Measurements from ENCODE around the gene PSG5. TPM values are rescaled to one million over a fixed set of nuclear protein-coding genes. Genes with fewer than 3 reads are reported as not detected.
"Not testable (repeated sequence)": the region's sequence is repeated elsewhere in the genome, so short reads cannot be mapped to it uniquely, and the experiment has no call there.

The PSG5 gene
- total and polyA plus RNA-seq, 10 of the 15 experiments (the other 5 are each of a cell fraction or from before 2014, with no cell fraction given) = 0.27 TPM; not detected in 9

DNA sequence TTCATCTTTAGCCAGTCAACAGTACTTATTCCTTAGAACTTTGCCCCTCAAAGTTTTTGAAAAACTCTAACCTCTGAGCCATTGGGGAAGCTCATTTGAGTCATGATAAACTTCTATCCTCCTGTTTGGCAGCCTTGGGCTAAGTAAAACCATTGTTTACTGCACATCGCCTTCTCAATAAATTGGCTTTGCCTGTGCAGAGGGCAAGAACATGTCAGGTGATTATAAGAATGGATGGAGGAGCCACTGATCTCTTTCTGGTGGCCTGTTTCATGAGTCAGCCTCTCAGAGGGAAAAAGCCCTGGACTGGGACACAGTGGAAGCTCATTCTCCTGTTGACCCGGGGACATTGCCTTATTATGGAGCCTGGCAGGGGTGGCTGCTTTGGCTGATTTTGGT lies 38.5 kb upstream of the PSG5 start:
- POLR2A ChIA-PET = no interaction called here
- FAIRE-seq (no peak), ATAC-seq (no peak), DNase-seq (ENCODE audit: low read depth, low spot score) (no peak)
- Histone ChIP-seq H4K20me1 (ENCODE audit: control insufficient read depth, insufficient read depth) (no peaks in the 10 kb centered on the region), H3K36me3 (ENCODE audit: control insufficient read depth in 2 of 2, insufficient read depth in 2 of 2, low read length in 1 of 2) (no peaks in the 10 kb centered on the region), H3K79me2 (ENCODE audit: control insufficient read depth, insufficient read depth, low read length) (no peaks in the 10 kb centered on the region), H3K9ac (ENCODE audit: control insufficient read depth, insufficient read depth, low read length) (no peak overlapping the region), H2AFZ (ENCODE audit: control insufficient read depth, low read depth, low read length) (no peak overlapping the region), H3K9me3 (replicated peaks; ENCODE audit: control insufficient read depth, insufficient read depth, low read length) (peaks cover 2% of the 10 kb centered on the region; the same call in 1 of the 3 replicates), H3K27ac (ENCODE audit: control insufficient read depth, insufficient read depth) (no peak overlapping the region), H3K4me2 (ENCODE audit: control insufficient read depth, insufficient read depth) (no peak overlapping the region), H3K27me3 (replicated peaks in 1 of 2; ENCODE audit: control insufficient read depth in 2 of 2, insufficient read depth in 2 of 2, low read length in 1 of 2) (no peaks in the 10 kb centered on the region), H3K4me1 (ENCODE audit: control insufficient read depth, insufficient read depth, low read length) (no peaks in the 10 kb centered on the region), H3K4me3 (no peak overlapping the region)
- RAD21 ChIA-PET (ENCODE audit: unreplicated experiment) = no interaction called here
- in situ Hi-C loops (cut with MboI) = no loop called here
- intact Hi-C loops (cut with micrococcal nuclease; ENCODE audit: unreplicated experiment) = no loop called here
- BruUV-seq (replicated peaks) = no TSS peak
- TF ChIP-seq NR2C2 (IDR thresholded peaks at IDR 0.05; ENCODE audit: borderline replicate concordance, control insufficient read depth, insufficient read length, low read depth) = no peak
- TF ChIP-seq, protein P1, sequence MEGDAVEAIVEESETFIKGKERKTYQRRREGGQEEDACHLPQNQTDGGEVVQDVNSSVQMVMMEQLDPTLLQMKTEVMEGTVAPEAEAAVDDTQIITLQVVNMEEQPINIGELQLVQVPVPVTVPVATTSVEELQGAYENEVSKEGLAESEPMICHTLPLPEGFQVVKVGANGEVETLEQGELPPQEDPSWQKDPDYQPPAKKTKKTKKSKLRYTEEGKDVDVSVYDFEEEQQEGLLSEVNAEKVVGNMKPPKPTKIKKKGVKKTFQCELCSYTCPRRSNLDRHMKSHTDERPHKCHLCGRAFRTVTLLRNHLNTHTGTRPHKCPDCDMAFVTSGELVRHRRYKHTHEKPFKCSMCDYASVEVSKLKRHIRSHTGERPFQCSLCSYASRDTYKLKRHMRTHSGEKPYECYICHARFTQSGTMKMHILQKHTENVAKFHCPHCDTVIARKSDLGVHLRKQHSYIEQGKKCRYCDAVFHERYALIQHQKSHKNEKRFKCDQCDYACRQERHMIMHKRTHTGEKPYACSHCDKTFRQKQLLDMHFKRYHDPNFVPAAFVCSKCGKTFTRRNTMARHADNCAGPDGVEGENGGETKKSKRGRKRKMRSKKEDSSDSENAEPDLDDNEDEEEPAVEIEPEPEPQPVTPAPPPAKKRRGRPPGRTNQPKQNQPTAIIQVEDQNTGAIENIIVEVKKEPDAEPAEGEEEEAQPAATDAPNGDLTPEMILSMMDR (IDR thresholded peaks at IDR 0.05 in 2 of 3, conservative IDR thresholded peaks at IDR 0.05 in 1 of 3; ENCODE audit: control insufficient read depth in 2 of 3, extremely low read depth in 1 of 3, insufficient read depth in 1 of 3, low read depth in 3 of 3, low read length in 3 of 3) = no peak
- TF ChIP-seq, protein P2, sequence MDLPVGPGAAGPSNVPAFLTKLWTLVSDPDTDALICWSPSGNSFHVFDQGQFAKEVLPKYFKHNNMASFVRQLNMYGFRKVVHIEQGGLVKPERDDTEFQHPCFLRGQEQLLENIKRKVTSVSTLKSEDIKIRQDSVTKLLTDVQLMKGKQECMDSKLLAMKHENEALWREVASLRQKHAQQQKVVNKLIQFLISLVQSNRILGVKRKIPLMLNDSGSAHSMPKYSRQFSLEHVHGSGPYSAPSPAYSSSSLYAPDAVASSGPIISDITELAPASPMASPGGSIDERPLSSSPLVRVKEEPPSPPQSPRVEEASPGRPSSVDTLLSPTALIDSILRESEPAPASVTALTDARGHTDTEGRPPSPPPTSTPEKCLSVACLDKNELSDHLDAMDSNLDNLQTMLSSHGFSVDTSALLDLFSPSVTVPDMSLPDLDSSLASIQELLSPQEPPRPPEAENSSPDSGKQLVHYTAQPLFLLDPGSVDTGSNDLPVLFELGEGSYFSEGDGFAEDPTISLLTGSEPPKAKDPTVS (IDR thresholded peaks at IDR 0.05; ENCODE audit: low read depth, low read length) = no peak
- no peak for TF ChIP-seq POU2F2 (IDR thresholded peaks at IDR 0.05; ENCODE audit: borderline replicate concordance, low read depth, low read length)
- TF ChIP-seq ZNF217 (IDR thresholded peaks at IDR 0.05) = no peak
- TF ChIP-seq, protein P3, sequence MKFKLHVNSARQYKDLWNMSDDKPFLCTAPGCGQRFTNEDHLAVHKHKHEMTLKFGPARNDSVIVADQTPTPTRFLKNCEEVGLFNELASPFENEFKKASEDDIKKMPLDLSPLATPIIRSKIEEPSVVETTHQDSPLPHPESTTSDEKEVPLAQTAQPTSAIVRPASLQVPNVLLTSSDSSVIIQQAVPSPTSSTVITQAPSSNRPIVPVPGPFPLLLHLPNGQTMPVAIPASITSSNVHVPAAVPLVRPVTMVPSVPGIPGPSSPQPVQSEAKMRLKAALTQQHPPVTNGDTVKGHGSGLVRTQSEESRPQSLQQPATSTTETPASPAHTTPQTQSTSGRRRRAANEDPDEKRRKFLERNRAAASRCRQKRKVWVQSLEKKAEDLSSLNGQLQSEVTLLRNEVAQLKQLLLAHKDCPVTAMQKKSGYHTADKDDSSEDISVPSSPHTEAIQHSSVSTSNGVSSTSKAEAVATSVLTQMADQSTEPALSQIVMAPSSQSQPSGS (IDR thresholded peaks at IDR 0.05; ENCODE audit: low read length) = no peak
- TF ChIP-seq NFYB (IDR thresholded peaks at IDR 0.05; ENCODE audit: insufficient read depth, low read depth, low read length) = no peak
- whole genome bisulfite sequencing (ENCODE audit: insufficient coverage, insufficient replicate concordance, low lambda C conversion rate, missing lambda C conversion rate) = 49% methylated on average over 2 of the region's 2 CpGs
- SMC1A ChIA-PET (ENCODE audit: uncharacterized antibody, unreplicated experiment) = no interaction called here
- CTCF ChIA-PET = interaction anchor here (1.7 kb wide), 1 partner anchor 11 kb away, joined by 4 read pairs; no protein-coding TSS in a partner anchor

DNA sequence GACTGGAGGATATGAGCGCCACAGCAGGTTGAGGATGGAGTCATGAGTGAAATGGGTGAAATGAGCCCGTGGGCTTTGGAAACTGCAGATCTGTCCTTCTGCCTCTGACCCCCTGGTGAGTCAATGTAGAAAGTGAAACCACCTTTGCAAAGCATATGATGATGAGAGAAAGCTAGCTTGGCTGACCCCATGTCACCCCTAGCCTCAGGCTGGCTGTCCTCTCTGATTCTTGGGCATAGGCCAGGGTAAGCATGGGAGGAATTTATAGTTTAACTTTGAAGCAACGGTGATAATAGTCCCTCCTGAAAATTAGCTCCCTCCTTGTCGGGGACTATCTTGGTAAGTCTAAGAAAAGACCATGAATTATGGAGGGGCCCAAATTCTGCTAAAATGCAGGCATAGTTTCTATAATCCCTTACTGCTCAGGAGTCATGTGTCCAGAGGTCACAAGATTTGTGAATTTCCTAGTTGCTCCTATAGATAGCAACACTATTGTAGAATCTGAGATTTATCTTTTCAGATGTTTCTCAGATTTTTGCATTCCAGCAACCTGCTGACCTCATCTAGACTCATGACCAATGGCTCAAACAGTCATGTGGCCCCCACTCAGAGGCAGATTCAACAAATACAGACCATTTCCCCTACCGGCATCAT lies 38.0 kb upstream of the PSG5 start:
- H3K4me2 ChIP-seq (ENCODE audit: control insufficient read depth, insufficient read depth); H3K9me3 ChIP-seq (replicated peaks; ENCODE audit: control insufficient read depth, insufficient read depth, low read length); DNase-seq (ENCODE audit: low read depth, low spot score); in situ Hi-C loops (cut with MboI); SMC1A ChIA-PET (ENCODE audit: uncharacterized antibody, unreplicated experiment); ATAC-seq; intact Hi-C loops (cut with micrococcal nuclease; ENCODE audit: unreplicated experiment); FAIRE-seq; H3K27me3 ChIP-seq (replicated peaks in 1 of 2; ENCODE audit: control insufficient read depth in 2 of 2, insufficient read depth in 2 of 2, low read length in 1 of 2); H4K20me1 ChIP-seq (ENCODE audit: control insufficient read depth, insufficient read depth); H3K9ac ChIP-seq (ENCODE audit: control insufficient read depth, insufficient read depth, low read length); H2AFZ ChIP-seq (ENCODE audit: control insufficient read depth, low read depth, low read length); H3K79me2 ChIP-seq (ENCODE audit: control insufficient read depth, insufficient read depth, low read length); H3K4me3 ChIP-seq; H3K4me1 ChIP-seq (ENCODE audit: control insufficient read depth, insufficient read depth, low read length); H3K36me3 ChIP-seq (ENCODE audit: control insufficient read depth in 2 of 2, insufficient read depth in 2 of 2, low read length in 1 of 2); POLR2A ChIA-PET; RAD21 ChIA-PET (ENCODE audit: unreplicated experiment); BruUV-seq (replicated peaks); H3K27ac ChIP-seq (ENCODE audit: control insufficient read depth, insufficient read depth): not testable (repeated sequence)
- WGBS (ENCODE audit: insufficient coverage, insufficient replicate concordance, low lambda C conversion rate, missing lambda C conversion rate) = 28% methylated on average over 5 of the region's 5 CpGs
- CTCF ChIA-PET = interaction anchor here (1.7 kb wide), 1 partner anchor 11 kb away, joined by 4 read pairs; no protein-coding TSS in a partner anchor

Data from GM12878 (cell line).